Ishikawa (cell line): ENCODE results near the gene MAGI2.

Experiments
- CEBPB ChIP-seq: IDR thresholded peaks from 2 replicates; pipeline ENCODE4 v1.6.1; 2012
- EGR1 ChIP-seq: IDR thresholded peaks from 2 replicates; pipeline ENCODE4 v1.6.1; 2012
- EP300 ChIP-seq: IDR thresholded peaks from 2 replicates; pipeline ENCODE4 v1.6.1; 2012; ENCODE audit warnings: borderline replicate concordance
- FOXM1 ChIP-seq: IDR thresholded peaks from 2 replicates; pipeline ENCODE4 v1.6.1; 2012; ENCODE audit warnings: low read depth, borderline replicate concordance
- NFIC ChIP-seq: IDR thresholded peaks from 2 replicates; pipeline ENCODE4 v1.6.1; 2012
- RAD21 ChIP-seq: IDR thresholded peaks from 2 replicates; pipeline ENCODE4 v1.6.1; 2012; ENCODE audit warnings: low read depth
- REST ChIP-seq: IDR thresholded peaks from 2 replicates; pipeline ENCODE4 v1.6.1; 2012; ENCODE audit warnings: low read depth, mild to moderate bottlenecking
- TAF1 ChIP-seq: IDR thresholded peaks from 2 replicates; pipeline ENCODE4 v1.6.1; 2012; ENCODE audit warnings: low read depth, mild to moderate bottlenecking
- TEAD4 ChIP-seq: IDR thresholded peaks from 2 replicates; pipeline ENCODE4 v1.6.1; 2012
- USF1 ChIP-seq: IDR thresholded peaks from 2 replicates; pipeline ENCODE4 v1.6.1; 2012
- ZBTB7A ChIP-seq: IDR thresholded peaks from 2 replicates; pipeline ENCODE4 v1.6.1; 2012; ENCODE audit warnings: low read depth
- TF ChIP-seq, protein P1 (sequence below): IDR thresholded peaks from 2 replicates; pipeline ENCODE4 v1.6.1; 2012

DNA sequence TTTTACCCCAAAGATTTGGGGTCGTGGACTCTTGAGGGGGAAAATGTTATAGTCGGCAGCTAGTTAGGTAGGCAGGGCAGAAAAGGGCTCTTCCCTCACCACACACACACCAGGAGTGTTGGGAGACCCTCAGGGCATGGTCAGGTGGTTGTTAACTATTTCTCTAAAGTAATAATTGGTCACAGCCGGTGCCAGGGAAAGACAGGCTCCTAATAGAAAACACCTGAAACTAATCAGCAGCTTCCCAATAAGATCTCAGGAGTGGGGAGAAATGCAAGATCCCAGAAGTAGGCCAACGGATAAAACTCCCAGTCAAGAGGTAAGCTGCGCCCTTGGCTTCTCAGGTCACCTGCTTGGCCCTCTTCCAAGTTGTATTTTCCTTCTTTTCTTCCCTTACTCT is 1441.8 kb downstream of the MAGI2 start:
- TF ChIP-seq REST (no peak), TAF1 (no peak), USF1 (no peak), EP300 (no peak), RAD21 (no peak), NFIC (no peak), CEBPB (no peak), ZBTB7A (no peak), EGR1 (no peak), TEAD4 (no peak), FOXM1 (no peak)
- TF ChIP-seq, protein P1, sequence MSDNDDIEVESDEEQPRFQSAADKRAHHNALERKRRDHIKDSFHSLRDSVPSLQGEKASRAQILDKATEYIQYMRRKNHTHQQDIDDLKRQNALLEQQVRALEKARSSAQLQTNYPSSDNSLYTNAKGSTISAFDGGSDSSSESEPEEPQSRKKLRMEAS: no peak
